ENCODE measurements around the gene KRTAP10-2.

- TF ChIP-seq POLR2A (IDR thresholded peaks at IDR 0.05; ENCODE audit: low read depth, low read length) (no peak), TAF1 (IDR thresholded peaks at IDR 0.05; ENCODE audit: borderline replicate concordance, low read depth, low read length) (no peak)
Measured at GRCh38 chr21:44507673-44508425, 43.5 kb downstream of the KRTAP10-2 start.
